Activated CD4-positive, alpha-beta T cell treated with anti-CD3 and anti-CD28 coated beads for 36 hours (primary cell): Measurements from ENCODE around the gene STX12. TPM values are rescaled to one million over a fixed set of nuclear protein-coding genes. Genes with fewer than 3 reads are reported as not detected.

Experiments
- ATAC-seq: fragments of 200-7000 bp; cut with Tn5 transposase; one replicate; pipeline ENCODE4 v1.10.0; 2021; ENCODE audit warnings: mild to moderate bottlenecking, moderate library complexity
- CTCF ChIA-PET: fragments of 350-600 bp; sonication (Branson Sonifier 250); formaldehyde crosslinking; loops from one replicate; lab custom pipeline; 2021; ENCODE audit warnings: antibody characterized with exemption; lab: Charles Lee
- POLR2A ChIA-PET: fragments of 350-600 bp; sonication (Branson Sonifier 250); formaldehyde crosslinking; loops from one replicate; lab custom pipeline; 2021; ENCODE audit warnings: antibody characterized with exemption, inconsistent platforms; lab: Charles Lee
- DNase-seq: peaks from one replicate; pipeline ENCODE4 v3.0.0-alpha.2; 2020
- H3K27ac Mint-ChIP-seq: one replicate; pipeline ENCODE4 v1.8.0; 2021; ENCODE audit warnings: mixed read lengths
- H3K27me3 Mint-ChIP-seq: one replicate; pipeline ENCODE4 v1.8.0; 2021; ENCODE audit warnings: mixed read lengths
- H3K36me3 Mint-ChIP-seq: one replicate; pipeline ENCODE4 v1.8.0; 2021; ENCODE audit warnings: low read depth, mixed read lengths
- H3K4me1 Mint-ChIP-seq: one replicate; pipeline ENCODE4 v1.8.0; 2021; ENCODE audit warnings: mixed read lengths
- H3K4me3 Mint-ChIP-seq: one replicate; pipeline ENCODE4 v1.8.0; 2021; ENCODE audit warnings: mild to moderate bottlenecking, moderate library complexity, mixed read lengths
- H3K9me3 Mint-ChIP-seq: one replicate; pipeline ENCODE4 v1.8.0; 2021; ENCODE audit warnings: low read depth, mixed read lengths
- intact Hi-C, 2 experiments: fragments of 100-400 bp; cut with DNase I in 1 of 2; cut with micrococcal nuclease in 1 of 2; formaldehyde crosslinking; loops; one replicate each; pipeline versions ENCODE4 v1.14.2 to v1.15.1; 2022 to 2024; cut with DNase I, micrococcal nuclease
- total RNA-seq, 2 experiments: library from RNA; stranded (reverse); gene quantifications; one replicate each; pipeline ENCODE4 v1.2.3, GENCODE V29; 2021

The STX12 gene
- total RNA-seq, 2 experiments from 2014 or later: 26.8 to 37.4 TPM

DNA sequence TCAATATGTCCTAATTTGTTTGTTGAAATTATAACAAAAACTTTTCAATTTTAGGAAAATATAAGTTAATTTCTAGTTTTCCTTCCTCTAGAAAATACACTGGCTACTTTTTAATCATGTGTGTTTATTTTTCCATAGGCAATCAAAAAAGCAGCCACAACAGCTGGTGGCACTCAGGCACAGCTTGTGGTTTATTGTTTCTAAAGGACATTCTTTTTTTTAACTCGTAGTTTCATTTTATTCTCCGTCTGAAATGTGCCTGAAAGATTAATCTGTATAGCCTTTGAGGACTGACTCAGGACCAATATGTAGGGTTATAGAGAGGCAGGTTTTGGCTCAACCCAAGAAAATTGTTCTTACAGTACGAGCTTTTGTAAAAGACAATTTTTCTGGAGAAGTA, 20.7 kb upstream of the STX12 start:
- no peak overlapping the region for H3K27ac Mint-ChIP-seq
- H3K9me3 Mint-ChIP-seq: no peaks in the 10 kb centered on the region
- intact Hi-C loops: no loop called here
- ATAC-seq (no peak), DNase-seq (no peak)
- no peaks in the 10 kb centered on the region for H3K27me3 Mint-ChIP-seq
- no peaks in the 10 kb centered on the region for H3K4me1 Mint-ChIP-seq
- no peak overlapping the region for H3K4me3 Mint-ChIP-seq
- POLR2A ChIA-PET: no interaction called here
- CTCF ChIA-PET: interaction anchor here (0.7 to 1.0 kb wide), 2 partner anchors 11 to 196 kb away, joined by 3 read pairs; no protein-coding TSS in a partner anchor
- peaks cover 27% of the 10 kb centered on the region for H3K36me3 Mint-ChIP-seq

DNA sequence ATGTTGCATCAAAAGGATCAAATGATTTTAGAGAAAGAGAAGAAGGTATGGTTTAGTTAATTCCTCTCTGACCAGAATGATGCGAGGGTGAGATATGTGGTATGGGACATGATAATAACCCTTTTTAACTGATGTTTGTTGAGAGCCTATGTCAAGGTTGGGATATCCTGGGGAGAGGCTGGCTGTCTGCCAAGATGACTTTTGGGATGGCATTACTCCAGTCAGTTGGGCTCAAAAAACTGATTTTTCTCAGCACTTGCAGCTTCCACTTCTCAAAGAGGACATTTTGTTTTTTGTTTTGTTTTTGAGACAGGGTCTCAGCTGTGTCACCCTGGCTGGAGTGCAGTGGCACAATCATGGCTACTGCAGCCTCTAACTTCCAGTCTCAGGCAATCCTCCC, 17.7 kb upstream of the STX12 start:
- H3K4me1 Mint-ChIP-seq: no peaks in the 10 kb centered on the region
- no peak for DNase-seq
- no peaks in the 10 kb centered on the region for H3K9me3 Mint-ChIP-seq
- peaks cover 25% of the 10 kb centered on the region for H3K36me3 Mint-ChIP-seq
- no peak for ATAC-seq
- no peaks in the 10 kb centered on the region for H3K27me3 Mint-ChIP-seq
- ChIA-PET CTCF (interaction anchor here (0.6 kb wide), 1 partner anchor 1266 kb away, joined by 3 read pairs; no protein-coding TSS in a partner anchor), POLR2A (no interaction called here)
- intact Hi-C loops: no loop called here
- no peak overlapping the region for H3K27ac Mint-ChIP-seq
- no peak overlapping the region for H3K4me3 Mint-ChIP-seq

DNA sequence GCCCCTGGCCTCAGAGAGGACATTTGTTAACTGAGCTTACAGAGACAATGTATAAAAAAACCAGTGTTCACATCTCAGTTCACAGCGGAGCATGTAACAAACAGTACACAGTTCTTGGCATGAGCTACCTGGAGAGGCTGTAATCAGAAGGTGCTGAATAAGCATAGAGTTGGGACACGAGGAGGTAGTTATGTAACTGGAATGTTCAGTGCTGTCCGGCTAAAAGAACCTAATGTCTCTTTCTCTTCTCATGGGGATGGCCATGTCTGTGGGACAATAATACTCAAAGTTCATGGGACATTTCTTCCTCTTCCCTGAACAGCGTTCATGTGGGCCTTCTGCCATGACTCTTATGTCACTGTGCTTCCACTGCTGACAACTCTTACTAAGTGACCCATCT, 17.2 kb upstream of the STX12 start:
- ATAC-seq (no peak), DNase-seq (no peak)
- Mint-ChIP-seq H3K4me1 (no peaks in the 10 kb centered on the region), H3K27ac (no peak overlapping the region), H3K36me3 (peaks cover 21% of the 10 kb centered on the region), H3K4me3 (no peak overlapping the region), H3K9me3 (no peaks in the 10 kb centered on the region), H3K27me3 (no peaks in the 10 kb centered on the region)
- POLR2A ChIA-PET: interaction anchor here (0.5 kb wide), 1 partner anchor 53 kb away, joined by 3 read pairs; no protein-coding TSS in a partner anchor
- intact Hi-C loops: no loop called here
- CTCF ChIA-PET: no interaction called here

DNA sequence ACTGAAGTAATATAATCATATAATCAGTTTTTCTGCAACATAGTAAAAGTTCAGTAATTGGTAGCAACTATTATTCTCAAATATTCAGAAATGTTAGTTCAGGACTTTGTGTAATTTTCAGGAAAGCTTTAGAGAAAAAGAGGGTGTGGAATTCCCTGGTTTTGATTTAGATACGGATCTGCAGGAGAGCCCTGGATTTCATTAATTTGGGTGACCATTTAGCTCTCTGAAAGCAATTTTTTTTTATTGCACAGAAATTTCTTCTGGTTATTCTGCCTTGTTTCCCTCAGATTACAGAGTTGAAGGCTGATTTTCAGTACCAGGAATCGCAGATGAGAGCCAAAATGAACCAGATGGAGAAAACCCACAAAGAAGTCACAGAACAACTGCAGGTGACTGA, 13.8 kb upstream of the STX12 start:
- intact Hi-C loops: no loop called here
- ATAC-seq (no peak), DNase-seq (no peak)
- Mint-ChIP-seq H3K27me3 (no peaks in the 10 kb centered on the region), H3K27ac (no peak overlapping the region), H3K4me3 (no peak overlapping the region), H3K36me3 (peaks cover 10% of the 10 kb centered on the region), H3K9me3 (no peaks in the 10 kb centered on the region), H3K4me1 (no peaks in the 10 kb centered on the region)
- ChIA-PET POLR2A (interaction anchor here (0.7 kb wide), 1 partner anchor 236 kb away, joined by 3 read pairs; no protein-coding TSS in a partner anchor), CTCF (interaction anchor here (0.6 to 1.0 kb wide), 2 partner anchors 28 to 331 kb away, joined by 3 to 5 read pairs; no protein-coding TSS in a partner anchor)

DNA sequence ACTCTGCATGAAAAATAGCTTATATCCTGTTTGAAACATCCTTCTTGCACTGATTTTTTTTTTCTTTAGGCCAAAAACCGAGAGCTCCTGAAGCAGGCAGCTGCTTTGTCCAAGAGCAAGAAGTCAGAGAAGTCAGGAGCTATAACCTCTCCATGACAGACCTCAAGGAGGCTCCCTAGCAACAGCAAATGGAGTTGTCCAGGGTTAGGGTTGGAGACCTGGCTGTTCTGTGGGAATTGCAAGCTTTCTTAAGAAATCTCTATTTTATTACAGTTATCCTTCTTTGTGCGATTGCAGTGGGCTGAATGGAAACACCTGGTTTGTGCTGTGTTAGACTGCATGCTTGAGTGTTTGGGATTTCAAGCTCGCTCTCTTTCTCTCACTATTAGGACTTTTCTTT, 12.6 kb upstream of the STX12 start:
- no peak for ATAC-seq
- H3K27me3 Mint-ChIP-seq: no peaks in the 10 kb centered on the region
- H3K36me3 Mint-ChIP-seq: peaks cover 7% of the 10 kb centered on the region
- H3K9me3 Mint-ChIP-seq: no peaks in the 10 kb centered on the region
- no peak overlapping the region for H3K27ac Mint-ChIP-seq
- intact Hi-C loops: no loop called here
- ChIA-PET CTCF (interaction anchor here (0.6 to 1.0 kb wide), 3 partner anchors 10 to 27 kb away, joined by 3 read pairs; no protein-coding TSS in a partner anchor), POLR2A (interaction anchor here (0.6 kb wide), 1 partner anchor 21 kb away, joined by 3 read pairs; no protein-coding TSS in a partner anchor)
- no peak for DNase-seq
- no peak overlapping the region for H3K4me3 Mint-ChIP-seq
- H3K4me1 Mint-ChIP-seq: no peaks in the 10 kb centered on the region

DNA sequence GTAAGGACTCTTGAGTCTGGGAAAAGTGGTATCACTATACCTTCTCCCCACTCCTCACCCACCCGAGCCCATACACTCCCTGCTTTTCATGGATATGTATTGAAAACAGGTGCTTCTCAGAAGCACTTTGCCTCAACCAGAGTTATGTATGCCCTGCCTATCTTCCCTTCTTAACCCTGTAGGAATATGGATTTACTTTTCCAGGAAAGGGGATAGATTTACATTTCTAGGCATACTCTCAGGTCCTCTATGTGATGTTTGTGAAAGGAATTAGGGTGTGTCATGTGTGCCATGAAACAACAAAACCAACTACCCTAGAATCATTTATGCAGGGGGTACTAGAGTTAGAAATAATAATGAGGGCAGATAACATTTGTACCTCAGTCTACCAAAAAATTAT, 11.0 kb upstream of the STX12 start:
- H3K36me3 Mint-ChIP-seq: peaks cover 7% of the 10 kb centered on the region
- H3K4me3 Mint-ChIP-seq: no peak overlapping the region
- H3K9me3 Mint-ChIP-seq: no peaks in the 10 kb centered on the region
- ChIA-PET POLR2A (interaction anchor here (0.6 kb wide), 1 partner anchor 11 kb away, joined by 3 read pairs; no protein-coding TSS in a partner anchor), CTCF (interaction anchor here (0.6 kb wide), 1 partner anchor 30 kb away, joined by 3 read pairs; no protein-coding TSS in a partner anchor)
- H3K27ac Mint-ChIP-seq: no peak overlapping the region
- H3K27me3 Mint-ChIP-seq: no peaks in the 10 kb centered on the region
- no peaks in the 10 kb centered on the region for H3K4me1 Mint-ChIP-seq
- intact Hi-C loops: no loop called here
- no peak for DNase-seq
- no peak for ATAC-seq

DNA sequence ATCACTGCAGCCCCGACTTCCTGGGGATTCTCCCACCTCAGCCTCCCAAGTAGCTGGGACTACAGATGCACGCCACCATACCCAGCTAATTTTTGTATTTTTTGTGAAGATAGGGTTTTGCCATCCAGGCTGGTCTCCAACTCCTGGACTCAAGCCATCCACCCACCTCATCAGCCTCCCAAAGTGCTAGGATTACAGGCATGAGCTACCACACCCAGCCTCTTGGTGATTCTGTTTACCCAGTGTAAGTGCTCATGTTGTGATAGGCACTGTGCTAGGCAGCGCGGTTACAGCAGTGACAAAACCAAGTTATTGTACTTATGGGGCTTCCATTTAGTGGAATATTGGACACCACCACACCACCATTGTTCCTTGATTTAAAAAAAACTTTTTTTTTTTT, 9.7 kb upstream of the STX12 start:
- no peaks in the 10 kb centered on the region for H3K9me3 Mint-ChIP-seq
- H3K36me3 Mint-ChIP-seq: peaks cover 3% of the 10 kb centered on the region
- intact Hi-C loops: no loop called here
- no peak for ATAC-seq
- ChIA-PET CTCF (interaction anchor here (0.5 to 1.5 kb wide), 2 partner anchors 11 to 718 kb away, joined by 3 read pairs; no protein-coding TSS in a partner anchor), POLR2A (no interaction called here)
- DNase-seq: no peak
- no peaks in the 10 kb centered on the region for H3K27me3 Mint-ChIP-seq
- no peak overlapping the region for H3K4me3 Mint-ChIP-seq
- no peak overlapping the region for H3K27ac Mint-ChIP-seq
- no peaks in the 10 kb centered on the region for H3K4me1 Mint-ChIP-seq

DNA sequence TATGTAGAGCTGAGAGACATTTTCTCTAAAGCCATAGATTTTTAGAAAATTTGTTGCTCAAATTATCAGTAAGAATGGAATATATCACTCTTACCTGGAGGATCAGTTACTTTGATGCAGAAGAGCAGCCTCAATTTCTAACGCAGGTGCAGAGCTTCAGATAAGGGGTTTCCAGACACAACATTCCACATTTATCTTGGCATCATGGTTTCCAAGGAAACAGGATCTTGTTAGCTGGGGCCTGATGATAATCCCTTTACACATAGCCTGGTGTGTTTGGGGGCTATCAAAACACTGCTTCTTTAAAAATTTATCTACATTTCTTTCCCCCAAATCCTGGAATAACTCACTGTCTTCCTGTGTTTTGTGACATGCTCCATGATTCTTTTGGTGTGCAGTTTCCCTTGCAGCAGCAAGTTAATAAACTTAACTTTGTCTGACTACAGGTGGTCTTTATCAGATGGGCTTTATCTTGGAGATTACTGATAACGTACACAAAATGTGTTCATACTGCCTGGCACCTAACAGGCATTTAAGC, 2.7 kb upstream of the STX12 start:
- no peak for DNase-seq
- Mint-ChIP-seq H3K9me3 (no peaks in the 10 kb centered on the region), H3K36me3 (peaks cover 1% of the 10 kb centered on the region), H3K4me3 (no peak overlapping the region), H3K4me1 (peaks cover 16% of the 10 kb centered on the region), H3K27me3 (no peaks in the 10 kb centered on the region), H3K27ac (no peak overlapping the region)
- ChIA-PET CTCF (interaction anchor here (0.7 to 1.3 kb wide), 4 partner anchors 10 to 1300 kb away, joined by 3 read pairs; partner anchors contain the start of gene FAM76A), POLR2A (no interaction called here)
- no peak for ATAC-seq
- intact Hi-C loops: loop anchor here in 1 of 2 experiments (5.0 kb wide), 2 partner anchors 462 to 848 kb away; partner anchors contain the start of genes DNAJC8 and NUDC

DNA sequence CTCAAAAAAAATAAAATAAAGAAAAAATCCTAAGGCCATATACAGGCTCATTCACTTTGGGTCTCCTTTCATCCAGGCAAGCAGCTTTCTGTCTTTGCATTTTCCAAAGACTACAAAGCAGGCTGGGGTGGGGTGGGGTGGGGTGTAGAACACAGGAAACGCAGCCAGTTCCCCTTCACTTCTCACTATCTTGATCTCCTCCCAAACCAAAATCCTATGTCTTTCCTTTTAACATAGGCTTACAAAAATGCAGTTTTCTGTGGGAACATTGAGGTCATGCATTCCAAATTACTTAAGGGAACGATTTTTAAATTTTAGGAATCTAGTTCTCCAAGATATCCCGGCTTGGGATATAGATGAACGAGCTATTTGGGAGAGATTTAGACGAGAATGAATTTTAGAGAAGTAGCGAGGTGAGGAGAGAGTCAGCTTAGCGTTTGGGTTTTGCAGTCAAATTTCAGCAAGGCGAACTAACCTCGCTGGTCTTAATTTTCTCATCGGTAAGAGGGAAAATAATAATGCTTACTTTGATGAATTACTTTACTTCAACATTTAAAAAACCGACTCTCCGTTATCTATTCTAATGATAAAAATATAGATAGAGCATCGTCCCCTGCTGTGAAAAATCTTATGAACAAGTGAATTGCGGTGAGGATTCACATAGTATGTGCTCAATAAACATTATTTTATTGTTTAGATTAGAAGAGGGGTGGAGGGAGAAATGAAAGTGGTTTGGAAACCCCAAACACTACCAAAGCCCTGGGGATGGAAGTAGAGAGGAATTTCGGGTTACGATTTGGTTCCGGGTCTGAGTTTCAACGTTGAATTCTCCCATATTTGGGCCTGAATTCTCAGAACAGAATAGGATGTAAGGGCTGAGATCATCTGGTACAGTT, 735 bp upstream of the STX12 start:
- ATAC-seq (no peak), DNase-seq (no peak)
- H3K4me1 Mint-ChIP-seq: peaks cover 30% of the 10 kb centered on the region
- POLR2A ChIA-PET: interaction anchor here (0.5 to 1.4 kb wide), 12 partner anchors 10 to 965 kb away, joined by 3 to 22 read pairs (median 4); partner anchors contain the start of genes FAM76A, IFI6, PPP1R8 and YTHDF2
- no peaks in the 10 kb centered on the region for H3K9me3 Mint-ChIP-seq
- intact Hi-C loops: loop anchor here (2.0 to 5.0 kb wide), 8 partner anchors 59 to 965 kb away; partner anchors contain the start of genes DNAJC8 (in 1 of the 2), NUDC (in 1 of the 2), PPP1R8 (in 1 of the 2) and TAF12 (in 1 of the 2)
- H3K27ac Mint-ChIP-seq: peak overlapping the region; percentile 97
- no peaks in the 10 kb centered on the region for H3K27me3 Mint-ChIP-seq
- CTCF ChIA-PET: interaction anchor here (0.5 to 2.9 kb wide), 17 partner anchors 10 to 1757 kb away, joined by 3 to 12 read pairs (median 4); partner anchors contain the start of genes FAM76A and MAP3K6
- H3K4me3 Mint-ChIP-seq: peak overlapping the region; percentile 98
- peaks cover 8% of the 10 kb centered on the region for H3K36me3 Mint-ChIP-seq

DNA sequence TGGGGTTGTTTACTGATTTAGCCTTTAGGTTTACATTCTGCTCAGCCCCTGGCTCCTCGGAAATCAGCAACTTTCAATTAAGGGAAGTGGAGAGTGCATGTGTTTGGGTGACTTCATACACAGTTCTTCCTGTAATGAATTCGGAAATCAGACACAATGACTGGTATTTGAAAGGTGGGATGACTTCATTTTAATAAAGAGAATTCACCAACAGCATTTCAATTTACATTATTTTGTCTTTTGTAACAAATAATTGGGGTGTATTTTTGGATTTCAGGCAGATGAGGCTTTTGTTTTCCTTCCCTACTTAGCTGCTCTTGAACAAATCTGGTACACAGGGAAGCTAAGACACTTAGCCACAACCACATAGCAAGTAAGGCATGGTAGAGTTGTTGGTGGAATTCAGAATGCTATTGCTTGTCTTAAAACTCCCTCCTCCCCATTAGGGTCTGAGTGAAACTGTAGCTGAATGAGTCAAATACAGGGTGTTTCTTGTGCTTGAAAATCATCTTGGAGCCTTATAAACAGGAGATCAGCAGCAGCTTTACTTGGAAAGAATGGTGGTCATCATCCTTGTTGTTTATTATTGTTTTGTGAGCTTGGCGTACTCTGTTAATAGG, 917 bp downstream of the STX12 start:
- POLR2A ChIA-PET: interaction anchor here (1.0 to 1.4 kb wide), 3 partner anchors 48 to 102 kb away, joined by 3 to 22 read pairs (median 3); partner anchors contain the start of genes FAM76A and IFI6
- H3K4me3 Mint-ChIP-seq: peak overlapping the region; percentile 98
- H3K27me3 Mint-ChIP-seq: no peaks in the 10 kb centered on the region
- H3K9me3 Mint-ChIP-seq: no peaks in the 10 kb centered on the region
- intact Hi-C loops: loop anchor here (1.0 to 5.0 kb wide), 17 partner anchors 49 to 963 kb away; partner anchors contain the start of genes FAM76A (in 2 of the 2), IFI6 (in 2 of the 2), PPP1R8 (in 2 of the 2) and AHDC1 (in 1 of the 2)
- peak overlapping the region; percentile 99 for H3K27ac Mint-ChIP-seq
- ATAC-seq (peak; percentile 2), DNase-seq (no peak)
- CTCF ChIA-PET: interaction anchor here (0.7 to 2.9 kb wide), 9 partner anchors 11 to 619 kb away, joined by 3 to 12 read pairs (median 5); partner anchors contain the start of genes FAM76A, IFI6 and SLC9A1
- peaks cover 8% of the 10 kb centered on the region for H3K36me3 Mint-ChIP-seq
- H3K4me1 Mint-ChIP-seq: peaks cover 31% of the 10 kb centered on the region
